ENCODE measurements around the gene NYAP2. TPM values are rescaled to one million over a fixed set of nuclear protein-coding genes. Genes with fewer than 3 reads are reported as not detected.

The NYAP2 gene
- total RNA-seq, 1 experiment from 2014 or later: not detected

- TF ChIP-seq, protein P1, sequence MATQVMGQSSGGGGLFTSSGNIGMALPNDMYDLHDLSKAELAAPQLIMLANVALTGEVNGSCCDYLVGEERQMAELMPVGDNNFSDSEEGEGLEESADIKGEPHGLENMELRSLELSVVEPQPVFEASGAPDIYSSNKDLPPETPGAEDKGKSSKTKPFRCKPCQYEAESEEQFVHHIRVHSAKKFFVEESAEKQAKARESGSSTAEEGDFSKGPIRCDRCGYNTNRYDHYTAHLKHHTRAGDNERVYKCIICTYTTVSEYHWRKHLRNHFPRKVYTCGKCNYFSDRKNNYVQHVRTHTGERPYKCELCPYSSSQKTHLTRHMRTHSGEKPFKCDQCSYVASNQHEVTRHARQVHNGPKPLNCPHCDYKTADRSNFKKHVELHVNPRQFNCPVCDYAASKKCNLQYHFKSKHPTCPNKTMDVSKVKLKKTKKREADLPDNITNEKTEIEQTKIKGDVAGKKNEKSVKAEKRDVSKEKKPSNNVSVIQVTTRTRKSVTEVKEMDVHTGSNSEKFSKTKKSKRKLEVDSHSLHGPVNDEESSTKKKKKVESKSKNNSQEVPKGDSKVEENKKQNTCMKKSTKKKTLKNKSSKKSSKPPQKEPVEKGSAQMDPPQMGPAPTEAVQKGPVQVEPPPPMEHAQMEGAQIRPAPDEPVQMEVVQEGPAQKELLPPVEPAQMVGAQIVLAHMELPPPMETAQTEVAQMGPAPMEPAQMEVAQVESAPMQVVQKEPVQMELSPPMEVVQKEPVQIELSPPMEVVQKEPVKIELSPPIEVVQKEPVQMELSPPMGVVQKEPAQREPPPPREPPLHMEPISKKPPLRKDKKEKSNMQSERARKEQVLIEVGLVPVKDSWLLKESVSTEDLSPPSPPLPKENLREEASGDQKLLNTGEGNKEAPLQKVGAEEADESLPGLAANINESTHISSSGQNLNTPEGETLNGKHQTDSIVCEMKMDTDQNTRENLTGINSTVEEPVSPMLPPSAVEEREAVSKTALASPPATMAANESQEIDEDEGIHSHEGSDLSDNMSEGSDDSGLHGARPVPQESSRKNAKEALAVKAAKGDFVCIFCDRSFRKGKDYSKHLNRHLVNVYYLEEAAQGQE (IDR thresholded peaks at IDR 0.05; ENCODE audit: low read depth): no peak
- no peak for TF ChIP-seq CBX3 (IDR thresholded peaks at IDR 0.05; ENCODE audit: low read depth)
- TF ChIP-seq ZFX (IDR thresholded peaks at IDR 0.05): no peak
- no peak for TF ChIP-seq EZH2 (IDR thresholded peaks at IDR 0.05)
- no peak for TF ChIP-seq ZNF274 (IDR thresholded peaks at IDR 0.05; ENCODE audit: low read depth, low read length)
Observed at GRCh38 chr2:225452677-225453076, 53.2 kb downstream of the NYAP2 start (continued).

GRCh38 chr2:225454412-225454811, 54.9 kb downstream of the NYAP2 start:
- H3K9me2 ChIP-seq (ENCODE audit: insufficient read depth): no peaks in the 10 kb centered on the region
- H3K4me1 ChIP-seq (ENCODE audit: control insufficient read depth in 1 of 2, insufficient read depth in 2 of 2, low read length in 2 of 2): no peaks in the 10 kb centered on the region
- no peak overlapping the region for H3K9ac ChIP-seq (ENCODE audit: low read length)
- ATAC-seq: no peak
- DNase-seq (ENCODE audit: low read depth, low spot score): no peak
- H4K20me1 ChIP-seq (ENCODE audit: insufficient read depth): no peaks in the 10 kb centered on the region
- ChIA-PET POLR2A (no interaction called here), CTCF (no interaction called here), RAD21 (ENCODE audit: low non-redundant PET in 1 of 2, low total read pairs in 2 of 2, uncharacterized antibody in 2 of 2, unreplicated experiment in 2 of 2) (no interaction called here)
- H3K36me3 ChIP-seq (ENCODE audit: control insufficient read depth in 1 of 2, insufficient read depth in 2 of 2, low read length in 2 of 2): no peaks in the 10 kb centered on the region
- H3K9me3 ChIP-seq (ENCODE audit: control insufficient read depth in 1 of 2, insufficient read depth in 1 of 2, low read depth in 1 of 2, low read length in 2 of 2): no peaks in the 10 kb centered on the region
- no TSS peak for BruUV-seq (replicated peaks)
- intact Hi-C loops (cut with micrococcal nuclease): no loop called here
- H3K27me3 ChIP-seq (ENCODE audit: insufficient read depth, low read length): no peaks in the 10 kb centered on the region
- no peak overlapping the region for H2AFZ ChIP-seq (ENCODE audit: low read depth, low read length, poor library complexity, severe bottlenecking)
- no peak overlapping the region for H3K4me2 ChIP-seq (ENCODE audit: low read length)
- H3K79me2 ChIP-seq (ENCODE audit: insufficient read depth, low read length): no peaks in the 10 kb centered on the region
- no peak overlapping the region for H3K27ac ChIP-seq (ENCODE audit: low read depth, low read length)
- H3K4me3 ChIP-seq (replicated peaks in 1 of 2; ENCODE audit: low read depth in 1 of 2, low read length in 2 of 2): no peak overlapping the region
- TF ChIP-seq SIN3A (IDR thresholded peaks at IDR 0.05; ENCODE audit: low read depth) (no peak), SRF (IDR thresholded peaks at IDR 0.05; ENCODE audit: low read depth) (no peak), ELF1 (IDR thresholded peaks at IDR 0.05; ENCODE audit: borderline replicate concordance, low read depth) (no peak), RAD21 (IDR thresholded peaks at IDR 0.05; ENCODE audit: low read depth) (no peak), EZH2 (IDR thresholded peaks at IDR 0.05) (no peak), JUND (IDR thresholded peaks at IDR 0.05) (no peak), ZNF274 (IDR thresholded peaks at IDR 0.05; ENCODE audit: low read depth, low read length) (no peak), POLR2AphosphoS5 (IDR thresholded peaks at IDR 0.05; ENCODE audit: low read depth, low read length) (no peak), EZH2phosphoT487 (IDR thresholded peaks at IDR 0.05; ENCODE audit: borderline replicate concordance) (no peak), EGR1 (IDR thresholded peaks at IDR 0.05; ENCODE audit: low read depth) (no peak)
- TF ChIP-seq, protein P2, sequence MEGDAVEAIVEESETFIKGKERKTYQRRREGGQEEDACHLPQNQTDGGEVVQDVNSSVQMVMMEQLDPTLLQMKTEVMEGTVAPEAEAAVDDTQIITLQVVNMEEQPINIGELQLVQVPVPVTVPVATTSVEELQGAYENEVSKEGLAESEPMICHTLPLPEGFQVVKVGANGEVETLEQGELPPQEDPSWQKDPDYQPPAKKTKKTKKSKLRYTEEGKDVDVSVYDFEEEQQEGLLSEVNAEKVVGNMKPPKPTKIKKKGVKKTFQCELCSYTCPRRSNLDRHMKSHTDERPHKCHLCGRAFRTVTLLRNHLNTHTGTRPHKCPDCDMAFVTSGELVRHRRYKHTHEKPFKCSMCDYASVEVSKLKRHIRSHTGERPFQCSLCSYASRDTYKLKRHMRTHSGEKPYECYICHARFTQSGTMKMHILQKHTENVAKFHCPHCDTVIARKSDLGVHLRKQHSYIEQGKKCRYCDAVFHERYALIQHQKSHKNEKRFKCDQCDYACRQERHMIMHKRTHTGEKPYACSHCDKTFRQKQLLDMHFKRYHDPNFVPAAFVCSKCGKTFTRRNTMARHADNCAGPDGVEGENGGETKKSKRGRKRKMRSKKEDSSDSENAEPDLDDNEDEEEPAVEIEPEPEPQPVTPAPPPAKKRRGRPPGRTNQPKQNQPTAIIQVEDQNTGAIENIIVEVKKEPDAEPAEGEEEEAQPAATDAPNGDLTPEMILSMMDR (IDR thresholded peaks at IDR 0.05 in 2 of 3, conservative IDR thresholded peaks at IDR 0.05 in 1 of 3; ENCODE audit: borderline replicate concordance in 1 of 3, insufficient read depth in 1 of 3, low read depth in 2 of 3, low read length in 2 of 3): no peak
- TF ChIP-seq, protein P3, sequence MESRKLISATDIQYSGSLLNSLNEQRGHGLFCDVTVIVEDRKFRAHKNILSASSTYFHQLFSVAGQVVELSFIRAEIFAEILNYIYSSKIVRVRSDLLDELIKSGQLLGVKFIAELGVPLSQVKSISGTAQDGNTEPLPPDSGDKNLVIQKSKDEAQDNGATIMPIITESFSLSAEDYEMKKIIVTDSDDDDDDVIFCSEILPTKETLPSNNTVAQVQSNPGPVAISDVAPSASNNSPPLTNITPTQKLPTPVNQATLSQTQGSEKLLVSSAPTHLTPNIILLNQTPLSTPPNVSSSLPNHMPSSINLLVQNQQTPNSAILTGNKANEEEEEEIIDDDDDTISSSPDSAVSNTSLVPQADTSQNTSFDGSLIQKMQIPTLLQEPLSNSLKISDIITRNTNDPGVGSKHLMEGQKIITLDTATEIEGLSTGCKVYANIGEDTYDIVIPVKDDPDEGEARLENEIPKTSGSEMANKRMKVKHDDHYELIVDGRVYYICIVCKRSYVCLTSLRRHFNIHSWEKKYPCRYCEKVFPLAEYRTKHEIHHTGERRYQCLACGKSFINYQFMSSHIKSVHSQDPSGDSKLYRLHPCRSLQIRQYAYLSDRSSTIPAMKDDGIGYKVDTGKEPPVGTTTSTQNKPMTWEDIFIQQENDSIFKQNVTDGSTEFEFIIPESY (IDR thresholded peaks at IDR 0.05; ENCODE audit: extremely low read depth, insufficient replicate concordance, low read length): no peak
- TF ChIP-seq, protein P1 (IDR thresholded peaks at IDR 0.05; ENCODE audit: low read depth): no peak

All from HCT116 (cell line).